ENCODE results near the gene HADHA. TPM values are rescaled to one million over a fixed set of nuclear protein-coding genes. Genes with fewer than 3 reads are reported as not detected.

The HADHA gene
- total RNA-seq, 1 donor, result 135 TPM

GRCh38 chr2:26237868-26238267 is 6.6 kb downstream of the HADHA start:
- H3K4me3 ChIP-seq (ENCODE audit: low read depth, low read length), result no peak overlapping the region
- no peak for TF ChIP-seq CTCF (IDR thresholded peaks at IDR 0.05; ENCODE audit: insufficient read depth, low read length)

GRCh38 chr2:26235089-26235488 is 9.3 kb downstream of the HADHA start:
- H3K4me3 ChIP-seq (ENCODE audit: low read depth, low read length), result no peak overlapping the region
- no peak for DNase-seq (ENCODE audit: low read depth)
- no peak for TF ChIP-seq CTCF (IDR thresholded peaks at IDR 0.05; ENCODE audit: insufficient read depth, low read length)

More at GRCh38 chr2:26237868-26238267, 6.6 kb downstream of the HADHA start:
- DNase-seq (ENCODE audit: low read depth), result no peak

- H3K4me3 ChIP-seq (ENCODE audit: low read depth, low read length), result no peak overlapping the region
- no peak for TF ChIP-seq CTCF (IDR thresholded peaks at IDR 0.05; ENCODE audit: insufficient read depth, low read length)
- no peak for DNase-seq (ENCODE audit: low read depth)
These were observed 13.6 kb downstream of the HADHA start for GRCh38 chr2:26230806-26231205.

GRCh38 chr2:26229595-26229994 is 14.8 kb downstream of the HADHA start:
- H3K4me3 ChIP-seq (ENCODE audit: low read depth, low read length), result no peak overlapping the region
- no peak for TF ChIP-seq CTCF (IDR thresholded peaks at IDR 0.05; ENCODE audit: insufficient read depth, low read length)
- no peak for DNase-seq (ENCODE audit: low read depth)

- H3K4me3 ChIP-seq (ENCODE audit: low read depth, low read length), result no peak overlapping the region
- TF ChIP-seq CTCF (IDR thresholded peaks at IDR 0.05; ENCODE audit: insufficient read depth, low read length), result no peak
These were observed 20.3 kb downstream of the HADHA start for GRCh38 chr2:26224095-26224494.

GRCh38 chr2:26223018-26223417 is 21.4 kb downstream of the HADHA start:
- TF ChIP-seq CTCF (IDR thresholded peaks at IDR 0.05; ENCODE audit: insufficient read depth, low read length), result no peak
- no peak for DNase-seq (ENCODE audit: low read depth)
- H3K4me3 ChIP-seq (ENCODE audit: low read depth, low read length), result no peak overlapping the region

More at GRCh38 chr2:26224095-26224494, 20.3 kb downstream of the HADHA start:
- DNase-seq (ENCODE audit: low read depth), result no peak

- TF ChIP-seq CTCF (IDR thresholded peaks at IDR 0.05; ENCODE audit: insufficient read depth, low read length), result no peak
- no peak for DNase-seq (ENCODE audit: low read depth)
- H3K4me3 ChIP-seq (ENCODE audit: low read depth, low read length), result no peak overlapping the region
These were observed 26.7 kb downstream of the HADHA start for GRCh38 chr2:26217720-26218119.

Data from fibroblast of the aortic adventitia (primary cell).